Stimulated activated CD8-positive, alpha-beta memory T cell treated with anti-CD3 and anti-CD28 coated beads, Interleukin-7, amount 100 ng/mL, for 48 hours (primary cell): ENCODE data around the gene CCNB2.
"Not testable (repeated sequence)": the region's sequence is repeated elsewhere in the genome, so short reads cannot be mapped to it uniquely, and the experiment has no call there.

ENCODE experiments used
- DNase-seq, 2 donors: peaks; one replicate each; pipeline ENCODE4 v3.0.0-alpha.2; 2020; ENCODE audit warnings: low read depth in 1 of 2; ENCODE audit errors: extremely low read depth in 1 of 2

The CCNB2 gene

GRCh38 chr15:59104912-59105732 is at the start of gene CCNB2:
TSS of gene CCNB2 (plus strand) at chr15:59105146. CDS start at chr15:59105269, 123 bp downstream.
- DNase-seq, result peak; percentile 59 to 74

- DNase-seq, result no peak
These were observed 45.8 kb upstream of the CCNB2 start for GRCh38 chr15:59059076-59059597.

DNA sequence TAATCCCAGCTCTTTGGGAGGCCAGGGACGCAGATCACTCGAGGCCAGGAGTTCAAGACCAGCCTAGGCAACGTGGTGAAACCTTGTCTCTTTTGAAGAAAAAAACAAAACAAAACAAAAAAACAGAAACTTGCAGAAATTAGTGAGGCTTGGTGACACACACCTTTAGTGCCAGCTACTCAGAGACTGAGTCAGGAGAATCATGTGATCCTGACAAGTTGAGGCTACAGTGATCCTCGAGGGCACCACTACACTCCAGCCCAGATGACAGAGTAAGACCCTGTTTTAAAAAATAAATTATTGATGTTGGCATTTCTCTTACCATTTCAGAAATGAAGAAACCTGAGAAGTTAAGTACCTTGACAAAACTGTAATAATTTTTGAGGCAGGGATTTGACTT is 44.6 kb upstream of the CCNB2 start:
- DNase-seq, result no peak

DNA sequence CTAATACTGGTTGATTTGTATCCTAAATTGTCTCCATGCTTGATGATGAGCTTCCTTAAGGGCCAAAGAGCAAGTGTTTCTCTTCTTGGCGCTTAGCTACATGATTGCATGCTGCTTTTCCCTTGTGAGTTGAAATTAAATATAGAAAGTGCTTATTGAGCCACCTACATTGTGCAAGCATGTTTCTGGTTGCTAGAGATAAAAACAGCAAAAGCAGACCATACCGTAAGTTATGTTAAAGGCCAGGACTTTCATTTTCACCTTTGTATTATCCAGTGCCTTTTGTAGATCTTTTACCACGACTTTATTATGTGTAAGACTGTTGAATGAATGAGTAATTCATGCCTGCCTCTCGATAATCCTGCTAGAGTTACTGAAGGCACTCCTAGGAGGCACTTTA is 41.9 kb upstream of the CCNB2 start:
- no peak for DNase-seq

GRCh38 chr15:59069430-59069829 is 35.5 kb upstream of the CCNB2 start:
- DNase-seq, result no peak

GRCh38 chr15:59074607-59075006 is 30.3 kb upstream of the CCNB2 start:
- no peak for DNase-seq

- DNase-seq, result no peak
These were observed 17.2 kb upstream of the CCNB2 start for GRCh38 chr15:59087731-59088130.

DNA sequence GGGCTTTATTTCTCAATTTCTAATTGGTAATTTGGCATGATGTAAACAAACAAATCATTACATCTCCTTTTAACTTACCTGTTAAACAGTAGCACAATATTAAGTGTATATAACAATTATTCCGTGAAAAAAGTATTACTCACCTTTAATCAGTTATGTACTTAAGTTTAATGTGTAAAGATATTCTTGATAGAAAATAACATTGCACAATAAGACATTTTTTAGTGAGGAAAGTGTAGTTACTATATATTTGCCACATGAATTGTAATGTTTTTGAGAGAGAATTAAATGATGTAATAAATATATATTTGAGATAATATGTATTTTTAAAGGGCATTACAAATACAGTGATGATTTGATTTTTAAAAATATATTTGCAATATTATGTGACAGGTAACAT is 10.9 kb upstream of the CCNB2 start:
- DNase-seq, result no peak

- no peak for DNase-seq
These were observed 8.5 kb upstream of the CCNB2 start for GRCh38 chr15:59096429-59096828.

GRCh38 chr15:59099162-59099685 is 5.7 kb upstream of the CCNB2 start:
- no peak for DNase-seq

DNA sequence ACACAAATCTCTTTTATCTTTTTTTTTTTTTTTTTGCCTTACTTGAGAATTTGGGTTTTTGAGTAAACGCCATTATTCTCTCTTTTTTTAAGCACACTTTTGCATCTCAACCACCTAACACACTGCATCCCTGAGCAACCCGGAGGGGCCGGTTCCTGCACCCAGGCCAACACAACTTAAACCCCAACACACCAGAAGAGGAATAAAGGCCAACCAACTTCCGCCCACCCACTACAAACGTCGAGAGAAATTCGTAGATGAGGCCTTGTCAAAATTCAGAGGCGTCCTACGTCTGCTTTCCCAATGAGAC is 389 bp upstream of the CCNB2 start:
- peak in 1 of 2 donors; percentile 0 for DNase-seq

DNA sequence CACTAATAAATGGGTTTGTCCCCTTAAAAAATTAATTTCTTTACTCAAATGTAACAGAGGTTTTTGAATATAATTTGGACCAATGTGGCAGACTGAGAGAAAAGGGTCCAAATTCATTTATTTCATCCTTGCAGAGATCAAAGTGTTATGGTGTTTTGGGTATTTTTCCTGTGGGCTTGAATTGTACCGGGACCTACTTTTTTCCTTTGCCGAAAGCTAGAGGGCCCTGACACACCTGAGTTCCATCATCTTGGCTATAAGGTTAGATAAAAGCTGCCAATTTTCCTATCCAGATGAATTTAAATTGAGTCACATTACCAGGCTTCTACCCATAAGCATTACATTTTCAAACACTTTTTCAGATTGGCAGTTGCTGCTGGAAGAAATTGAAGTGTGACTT is 908 bp downstream of the CCNB2 start:
- DNase-seq, result no peak

GRCh38 chr15:59111251-59111650 is 6.3 kb downstream of the CCNB2 start:
- no peak for DNase-seq

DNA sequence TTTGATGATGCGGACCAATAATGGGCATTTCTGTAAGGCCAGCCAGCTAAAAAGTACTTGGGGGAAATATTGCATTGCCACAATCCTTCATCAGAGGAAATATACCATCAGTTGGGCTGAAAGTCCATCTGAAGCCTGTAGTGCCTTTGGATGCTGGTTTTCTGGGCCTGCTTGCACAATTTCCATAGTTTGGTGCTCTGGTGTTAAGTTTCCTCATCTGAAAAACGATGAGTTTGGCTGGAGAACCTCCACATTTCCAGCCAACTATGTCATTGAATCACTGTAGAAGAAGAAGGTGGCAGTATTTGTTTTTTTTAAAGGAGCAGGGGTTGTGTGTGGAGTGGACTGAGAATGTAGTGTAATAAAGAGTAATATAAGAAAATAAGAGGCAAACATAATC is 10.1 kb downstream of the CCNB2 start:
- DNase-seq, result no peak

DNA sequence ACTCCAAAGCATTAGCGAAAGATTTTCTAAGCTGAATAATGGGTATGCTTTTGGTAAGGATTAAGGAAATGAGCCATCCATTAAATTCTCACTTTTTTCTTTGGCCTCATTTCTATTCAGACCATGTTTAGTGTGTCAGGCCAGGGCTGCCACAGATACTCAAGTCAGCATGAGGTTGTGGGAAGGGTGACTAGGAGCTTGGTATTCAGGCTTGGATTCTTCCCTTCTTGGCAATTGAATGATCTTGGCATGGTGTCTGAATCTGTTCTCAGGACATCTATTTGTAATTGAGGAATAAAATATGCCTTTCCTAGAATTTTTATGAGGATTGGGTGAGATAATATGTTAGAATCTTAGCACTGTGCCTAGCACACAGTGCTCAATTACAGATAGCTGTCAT is 11.2 kb downstream of the CCNB2 start:
- no peak for DNase-seq

GRCh38 chr15:59116771-59117170 is 11.8 kb downstream of the CCNB2 start:
- no peak for DNase-seq

GRCh38 chr15:59119625-59120024 is 14.7 kb downstream of the CCNB2 start:
- DNase-seq, result no peak

GRCh38 chr15:59120937-59121336 is 16.0 kb downstream of the CCNB2 start:
- no peak for DNase-seq

GRCh38 chr15:59124261-59124660 is 19.3 kb downstream of the CCNB2 start:
- DNase-seq, result no peak

GRCh38 chr15:59125683-59126082 is 20.7 kb downstream of the CCNB2 start:
- DNase-seq, result not testable (repeated sequence)

GRCh38 chr15:59127255-59127654 is 22.3 kb downstream of the CCNB2 start:
- DNase-seq, result not testable (repeated sequence)

- no peak for DNase-seq
These were observed 26.5 kb downstream of the CCNB2 start for GRCh38 chr15:59131456-59131855.
